ENCODE measurements around the gene IPPK.
A peak's percentile ranks its signal among the peaks of the same experiment; 100 is the strongest.

The IPPK gene

GRCh38 chr9:92706218-92706940 is 36.4 kb upstream of the IPPK start:
- Histone ChIP-seq H3K27me3 (ENCODE audit: insufficient read depth, low read length, poor library complexity) (no peaks in the 10 kb centered on the region), H3K9me3 (ENCODE audit: insufficient read depth, low read length, severe bottlenecking) (no peaks in the 10 kb centered on the region), H3K27ac (ENCODE audit: low read length) (no peak overlapping the region), H3K79me2 (ENCODE audit: insufficient read depth, low read length) (no peaks in the 10 kb centered on the region), H4K20me1 (ENCODE audit: insufficient read depth, low read length) (peaks cover 5% of the 10 kb centered on the region; the same call in 1 of the 2 replicates), H3K4me3 (ENCODE audit: low read depth in 1 of 2, low read length in 2 of 2) (no peak overlapping the region), H3K4me1 (ENCODE audit: insufficient read depth, low read length) (no peaks in the 10 kb centered on the region), H3K36me3 (ENCODE audit: insufficient read depth, low read length) (peaks cover 24% of the 10 kb centered on the region), H2AFZ (ENCODE audit: low read depth, low read length) (no peak overlapping the region), H3K9ac (ENCODE audit: low read depth, low read length) (no peak overlapping the region), H3K4me2 (ENCODE audit: insufficient read depth, low read length) (no peak overlapping the region)
- TF ChIP-seq CTCF (IDR thresholded peaks at IDR 0.05; ENCODE audit: borderline replicate concordance, extremely low read depth, low read length, poor library complexity, severe bottlenecking) (peak; percentile 64), EZH2 (IDR thresholded peaks at IDR 0.05; ENCODE audit: borderline replicate concordance, low read depth, low read length, severe bottlenecking) (no peak)
- peak; percentile 19 for DNase-seq
- peak; percentile 76 for ATAC-seq (ENCODE audit: insufficient read depth, low read depth)

GRCh38 chr9:92704528-92704927 is 34.6 kb upstream of the IPPK start:
- no peak overlapping the region for H3K9ac ChIP-seq (ENCODE audit: low read depth, low read length)
- TF ChIP-seq EZH2 (IDR thresholded peaks at IDR 0.05; ENCODE audit: borderline replicate concordance, low read depth, low read length, severe bottlenecking) (no peak), CTCF (IDR thresholded peaks at IDR 0.05; ENCODE audit: borderline replicate concordance, extremely low read depth, low read length, poor library complexity, severe bottlenecking) (no peak)
- DNase-seq (no peak), ATAC-seq (ENCODE audit: insufficient read depth, low read depth) (no peak)
- no peaks in the 10 kb centered on the region for H3K9me3 ChIP-seq (ENCODE audit: insufficient read depth, low read length, severe bottlenecking)
- H3K4me3 ChIP-seq (ENCODE audit: low read depth in 1 of 2, low read length in 2 of 2): no peak overlapping the region
- no peak overlapping the region for H3K4me2 ChIP-seq (ENCODE audit: insufficient read depth, low read length)
- H2AFZ ChIP-seq (ENCODE audit: low read depth, low read length): no peak overlapping the region
- H3K36me3 ChIP-seq (ENCODE audit: insufficient read depth, low read length): peaks cover 5% of the 10 kb centered on the region; the same call in 1 of the 2 replicates
- no peaks in the 10 kb centered on the region for H3K27me3 ChIP-seq (ENCODE audit: insufficient read depth, low read length, poor library complexity)
- no peaks in the 10 kb centered on the region for H3K79me2 ChIP-seq (ENCODE audit: insufficient read depth, low read length)
- no peak overlapping the region for H3K27ac ChIP-seq (ENCODE audit: low read length)
- H4K20me1 ChIP-seq (ENCODE audit: insufficient read depth, low read length): no peaks in the 10 kb centered on the region
- H3K4me1 ChIP-seq (ENCODE audit: insufficient read depth, low read length): no peaks in the 10 kb centered on the region

GRCh38 chr9:92696619-92697018 is 26.7 kb upstream of the IPPK start:
- Histone ChIP-seq H3K79me2 (ENCODE audit: insufficient read depth, low read length) (no peaks in the 10 kb centered on the region), H3K27me3 (ENCODE audit: insufficient read depth, low read length, poor library complexity) (no peaks in the 10 kb centered on the region), H3K4me3 (ENCODE audit: low read depth in 1 of 2, low read length in 2 of 2) (no peak overlapping the region), H4K20me1 (ENCODE audit: insufficient read depth, low read length) (no peaks in the 10 kb centered on the region), H3K36me3 (ENCODE audit: insufficient read depth, low read length) (no peaks in the 10 kb centered on the region), H3K4me2 (ENCODE audit: insufficient read depth, low read length) (no peak overlapping the region), H3K9me3 (ENCODE audit: insufficient read depth, low read length, severe bottlenecking) (peaks cover 3% of the 10 kb centered on the region), H3K27ac (ENCODE audit: low read length) (no peak overlapping the region), H3K4me1 (ENCODE audit: insufficient read depth, low read length) (no peaks in the 10 kb centered on the region), H3K9ac (ENCODE audit: low read depth, low read length) (no peak overlapping the region), H2AFZ (ENCODE audit: low read depth, low read length) (no peak overlapping the region)
- DNase-seq (no peak), ATAC-seq (ENCODE audit: insufficient read depth, low read depth) (no peak)
- TF ChIP-seq EZH2 (IDR thresholded peaks at IDR 0.05; ENCODE audit: borderline replicate concordance, low read depth, low read length, severe bottlenecking) (no peak), CTCF (IDR thresholded peaks at IDR 0.05; ENCODE audit: borderline replicate concordance, extremely low read depth, low read length, poor library complexity, severe bottlenecking) (no peak)
